Keratinocyte (primary cell): Measurements from ENCODE around the gene RNU5B-1. TPM values are rescaled to one million over a fixed set of nuclear protein-coding genes. Genes with fewer than 3 reads are reported as not detected.

ENCODE experiments used
- DNase-seq: peaks from one replicate; pipeline ENCODE4 v3.0.0-alpha.2; 2011; ENCODE audit warnings: low read depth, missing footprints, low spot score
- FAIRE-seq: peaks from 2 replicates; lab custom pipeline; 2011; peaks lifted over from hg19 to GRCh38; lab: Jason Lieb, UNC
- H2AFZ ChIP-seq: 2 replicates; pipeline ENCODE4 v1.6.0; 2012; ENCODE audit warnings: low read length, control low read depth, inconsistent platforms; ENCODE audit not compliant: control insufficient read depth
- H3K27ac ChIP-seq: 2 replicates; pipeline ENCODE4 v1.5.1; 2011; ENCODE audit warnings: low read length; ENCODE audit not compliant: control insufficient read depth, insufficient read depth
- H3K27me3 ChIP-seq: 3 replicates; pipeline ENCODE4 v1.6.0; 2011; ENCODE audit warnings: low read length; ENCODE audit not compliant: control insufficient read depth, insufficient read depth; ENCODE audit errors: extremely low read depth
- H3K36me3 ChIP-seq, 2 experiments: 2 replicates in 1 of 2; 3 replicates in 1 of 2; pipeline ENCODE4 v1.5.1; 2011; ENCODE audit warnings: low read length in 2 of 2, mild to moderate bottlenecking in 1 of 2; ENCODE audit not compliant: control insufficient read depth in 2 of 2, insufficient read depth in 2 of 2; ENCODE audit errors: extremely low read depth in 1 of 2
- H3K4me1 ChIP-seq: 3 replicates; pipeline ENCODE4 v1.5.1; 2011; ENCODE audit warnings: low read length; ENCODE audit not compliant: control insufficient read depth, insufficient read depth; ENCODE audit errors: extremely low read depth
- H3K4me2 ChIP-seq: 3 replicates; pipeline ENCODE4 v1.6.0; 2011; ENCODE audit warnings: low read depth, low read length; ENCODE audit not compliant: control insufficient read depth, insufficient read depth; ENCODE audit errors: extremely low read depth
- H3K4me3 ChIP-seq, 3 experiments: fragments of 200-600 bp in 1 of 3; sonication (generic) in 1 of 3; 2 replicates in 2 of 3; 3 replicates in 1 of 3; pipeline ENCODE4 v1.5.1; 2011 to 2016; ENCODE audit warnings: low read length in 3 of 3, mild to moderate bottlenecking in 3 of 3, control low read depth in 2 of 3, inconsistent platforms in 1 of 3, low read depth in 1 of 3, mixed read lengths in 1 of 3, mixed run types in 1 of 3, moderate library complexity in 1 of 3; ENCODE audit not compliant: control insufficient read depth in 2 of 3, insufficient read depth in 2 of 3; ENCODE audit errors: extremely low read depth in 1 of 3
- H3K79me2 ChIP-seq: 2 replicates; pipeline ENCODE4 v1.6.0; 2012; ENCODE audit warnings: low read length; ENCODE audit not compliant: control insufficient read depth, insufficient read depth
- H3K9ac ChIP-seq: 3 replicates; pipeline ENCODE4 v1.6.0; 2011; ENCODE audit warnings: low read length; ENCODE audit not compliant: control insufficient read depth, insufficient read depth; ENCODE audit errors: extremely low read depth
- H3K9me1 ChIP-seq: 3 replicates; pipeline ENCODE4 v1.6.0; 2011; ENCODE audit warnings: low read length; ENCODE audit not compliant: control insufficient read depth, insufficient read depth; ENCODE audit errors: extremely low read depth
- H3K9me3 ChIP-seq: 2 replicates; pipeline ENCODE4 v1.5.1; 2012; ENCODE audit warnings: low read depth, low read length; ENCODE audit not compliant: control insufficient read depth
- H4K20me1 ChIP-seq: 3 replicates; pipeline ENCODE4 v1.6.0; 2011; ENCODE audit warnings: low read length; ENCODE audit not compliant: control insufficient read depth, insufficient read depth; ENCODE audit errors: extremely low read depth
- CTCF ChIP-seq, 3 experiments: IDR thresholded peaks in 1 of 3; conservative IDR thresholded peaks in 1 of 3; optimal IDR thresholded peaks in 1 of 3; 2 replicates in 2 of 3; 3 replicates in 1 of 3; pipeline versions ENCODE3 to v1.5.1; 2011; ENCODE audit warnings: low read length in 3 of 3, mild to moderate bottlenecking in 3 of 3, moderate library complexity in 2 of 3, control low read depth in 1 of 3, inconsistent platforms in 1 of 3; ENCODE audit not compliant: insufficient read depth in 2 of 3; ENCODE audit errors: extremely low read depth in 1 of 3
- EZH2 ChIP-seq: IDR thresholded peaks from one replicate; pipeline ENCODE4 v1.6.1; 2012; ENCODE audit warnings: inconsistent platforms, mild to moderate bottlenecking, low read length, moderate library complexity
- dilution Hi-C: fragments of 300-500 bp; cut with MboI; formaldehyde crosslinking; loops from one replicate; pipeline ENCODE4 v1.7.0; 2020; ENCODE audit warnings: low sequenced_read_pairs; ENCODE audit not compliant: extremely low pct_ligation_motif_present
- polyA plus RNA-seq, 5 experiments: library from polyadenylated mRNA; depleted of rRNA in 3 of 5; stranded (reverse) in 3 of 5; stranded (forward) in 1 of 5; unstranded in 1 of 5; fragments of >200 nt; gene quantifications; 1 replicate in 1 of 5; 2 replicates in 3 of 5; 3 replicates in 1 of 5; pipeline versions ENCODE4 v1.2.1 to v1.2.3, GENCODE V29; 2011 to 2012; ENCODE audit warnings: missing spikeins in 2 of 5, low read depth in 1 of 5, low replicate concordance in 1 of 5

Gene RNU5B-1
- polyA plus RNA-seq, 1 donor (not counting 4 experiments of a cell fraction or from before 2014, with no cell fraction given), result not detected

DNA sequence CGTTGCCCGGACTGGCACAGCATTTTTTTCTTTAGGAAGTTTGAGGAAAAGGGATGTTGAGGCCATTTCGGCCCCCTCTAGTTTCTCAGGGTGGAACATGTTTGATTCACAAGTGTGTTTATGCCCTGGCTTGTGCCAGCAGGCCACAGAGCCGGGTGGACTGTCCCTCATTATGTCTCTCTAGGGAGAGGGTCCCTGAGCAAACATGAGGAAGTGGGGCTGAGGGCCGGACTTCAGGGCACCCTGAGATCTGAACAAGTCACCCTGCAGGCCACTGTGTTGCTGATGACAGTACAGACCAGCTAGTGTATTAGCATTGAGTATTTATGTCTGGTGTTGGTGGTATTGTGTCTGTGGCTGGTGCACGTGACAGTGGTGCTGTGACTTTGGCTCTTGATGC lies 34.9 kb downstream of the RNU5B-1 start:
- Histone ChIP-seq H3K4me2 (no peak overlapping the region), H3K9me1 (no peaks in the 10 kb centered on the region), H2AFZ (no peak overlapping the region), H3K27me3 (peaks cover 23% of the 10 kb centered on the region), H3K27ac (no peak overlapping the region), H3K79me2 (no peaks in the 10 kb centered on the region), H4K20me1 (no peaks in the 10 kb centered on the region), H3K9me3 (no peaks in the 10 kb centered on the region), H3K4me3 (no peak overlapping the region), H3K36me3 (no peaks in the 10 kb centered on the region), H3K9ac (no peak overlapping the region), H3K4me1 (no peaks in the 10 kb centered on the region)
- no peak for TF ChIP-seq EZH2
- no peak for TF ChIP-seq CTCF (optimal IDR thresholded peaks at IDR 0.05 in 1 of 3, IDR thresholded peaks at IDR 0.05 in 1 of 3, conservative IDR thresholded peaks at IDR 0.05 in 1 of 3; ENCODE audit: extremely low read depth in 1 of 3, insufficient read depth in 2 of 3, low read length in 3 of 3)
- DNase-seq (no peak), FAIRE-seq (no peak)
- dilution Hi-C loops, result no loop called here

DNA sequence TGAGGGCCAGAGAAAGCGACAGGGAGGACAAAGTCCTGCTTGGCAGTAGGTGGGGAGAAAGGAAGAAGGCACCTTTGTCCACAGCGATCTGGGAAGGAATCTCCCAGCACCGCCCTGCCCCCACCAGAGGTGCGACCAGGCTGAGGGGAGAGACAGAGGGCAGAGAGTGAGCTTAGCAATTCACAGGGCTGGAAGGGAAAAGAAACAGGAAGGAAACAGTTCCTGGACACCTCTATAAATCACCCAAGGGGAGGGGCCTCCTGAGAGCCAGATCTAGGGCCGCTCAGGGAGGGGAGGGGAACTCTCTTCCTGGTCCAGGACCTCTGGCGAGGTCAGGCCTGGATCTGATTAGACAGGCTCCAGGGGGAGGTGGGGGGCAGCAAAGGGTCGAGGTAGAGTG lies 35.4 kb downstream of the RNU5B-1 start:
- FAIRE-seq (no peak), DNase-seq (no peak)
- Histone ChIP-seq H3K4me1 (no peaks in the 10 kb centered on the region), H3K79me2 (no peaks in the 10 kb centered on the region), H3K4me2 (no peak overlapping the region), H3K9me3 (no peaks in the 10 kb centered on the region), H3K27ac (no peak overlapping the region), H3K27me3 (peaks cover 23% of the 10 kb centered on the region), H3K4me3 (no peak overlapping the region), H3K9ac (no peak overlapping the region), H3K9me1 (no peaks in the 10 kb centered on the region), H2AFZ (no peak overlapping the region), H4K20me1 (no peaks in the 10 kb centered on the region), H3K36me3 (no peaks in the 10 kb centered on the region)
- dilution Hi-C loops, result no loop called here
- TF ChIP-seq EZH2, result no peak
- no peak for TF ChIP-seq CTCF (optimal IDR thresholded peaks at IDR 0.05 in 1 of 3, IDR thresholded peaks at IDR 0.05 in 1 of 3, conservative IDR thresholded peaks at IDR 0.05 in 1 of 3; ENCODE audit: extremely low read depth in 1 of 3, insufficient read depth in 2 of 3, low read length in 3 of 3)
